ENCODE measurements around the gene GBP6.

GRCh38 chr1:89383185-89383584 lies 19.3 kb downstream of the GBP6 start:
- no peak for TF ChIP-seq TAF1 (IDR thresholded peaks at IDR 0.05; ENCODE audit: low read depth, low read length)
- no peak for TF ChIP-seq POLR2AphosphoS5 (IDR thresholded peaks at IDR 0.05; ENCODE audit: low read depth, low read length)
